Stimulated activated CD4-positive, alpha-beta T cell treated with anti-CD3 and anti-CD28 coated beads, Interleukin-4, amount 100 ng/mL, for 24 hours (primary cell): ENCODE measurements around the gene ANO10.
"Not testable (repeated sequence)": the region's sequence is repeated elsewhere in the genome, so short reads cannot be mapped to it uniquely, and the experiment has no call there.

Source experiments
- DNase-seq: peaks from one replicate; pipeline ENCODE4 v3.0.0-alpha.2; 2020

ANO10 gene

DNA sequence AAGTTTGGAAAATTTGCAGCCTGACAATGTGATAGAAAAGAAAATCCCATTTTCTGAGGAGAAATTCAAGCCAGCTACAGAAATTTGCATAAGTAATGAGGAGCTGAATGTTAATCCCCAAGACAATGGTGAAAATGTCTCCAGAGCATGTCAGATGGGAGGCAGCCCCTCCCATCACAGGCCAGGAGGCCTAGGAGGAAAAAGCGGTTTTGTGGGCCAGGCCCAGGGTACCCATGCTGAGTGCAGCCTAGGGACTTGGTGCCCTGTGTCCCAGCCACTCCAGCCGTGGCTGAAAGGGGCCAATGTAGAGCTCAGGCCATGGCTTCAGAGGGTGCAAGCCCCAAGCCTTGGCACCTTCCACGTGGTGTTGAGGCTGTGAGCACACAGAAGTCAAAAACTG lies 159.2 kb downstream of the ANO10 start:
- DNase-seq = not testable (repeated sequence)

DNA sequence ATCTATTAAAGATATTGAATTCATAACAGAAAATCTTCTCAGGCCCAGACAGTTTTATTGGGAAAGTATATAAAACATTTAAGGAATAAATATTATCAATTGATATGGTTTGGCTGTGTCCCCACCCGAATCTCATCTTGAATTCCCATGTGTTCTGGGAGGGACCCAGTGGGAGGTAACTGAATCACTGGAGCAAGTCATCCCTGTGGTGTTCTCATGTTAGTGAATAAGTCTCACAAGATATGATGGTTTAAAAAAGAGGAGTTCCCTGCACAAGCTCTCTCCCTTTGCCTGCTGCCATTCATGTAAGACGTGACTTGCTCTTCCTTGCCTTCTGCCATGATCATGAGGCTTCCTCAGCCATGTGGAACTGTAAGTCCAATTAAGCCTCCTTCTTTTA lies 160.5 kb downstream of the ANO10 start:
- no peak for DNase-seq

DNA sequence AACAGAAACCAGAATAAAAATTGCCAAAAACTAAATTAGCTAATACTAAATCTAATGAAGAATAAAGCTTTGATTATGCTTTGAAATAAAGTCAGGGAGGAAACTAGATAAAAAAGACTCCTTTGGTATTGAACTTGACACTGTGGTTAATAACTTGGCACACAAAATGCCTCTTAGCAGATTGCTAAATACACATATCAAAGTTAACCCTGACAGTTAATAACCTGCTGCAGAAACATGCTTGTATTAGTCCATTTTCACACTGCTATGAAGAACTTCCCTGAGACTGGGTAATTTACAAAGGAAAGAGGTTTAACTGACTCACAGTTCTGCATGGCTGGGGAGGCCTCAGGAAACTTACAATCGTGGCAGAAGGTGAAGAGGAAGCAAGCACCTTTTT lies 164.8 kb downstream of the ANO10 start:
- DNase-seq = not testable (repeated sequence)

DNA sequence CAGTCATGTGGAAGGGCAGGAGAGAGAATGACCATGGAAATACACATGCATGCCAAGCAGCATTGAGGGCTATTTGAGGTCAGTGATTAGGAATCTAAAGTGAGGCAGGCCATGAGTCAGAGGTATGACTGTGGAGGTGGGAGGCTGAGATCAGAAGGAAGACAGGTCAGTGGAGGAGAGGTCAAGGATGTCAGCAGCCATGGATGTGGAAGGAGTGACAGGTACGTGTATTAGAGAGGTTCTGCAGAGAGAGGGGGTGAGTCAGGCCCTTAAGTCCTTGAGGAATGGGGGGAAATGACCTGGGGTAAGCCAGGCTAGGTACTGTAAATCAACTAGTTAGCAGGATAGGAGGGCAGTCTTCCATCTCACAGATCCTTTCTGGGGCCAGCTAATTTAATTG lies 166.6 kb downstream of the ANO10 start:
- no peak for DNase-seq

DNA sequence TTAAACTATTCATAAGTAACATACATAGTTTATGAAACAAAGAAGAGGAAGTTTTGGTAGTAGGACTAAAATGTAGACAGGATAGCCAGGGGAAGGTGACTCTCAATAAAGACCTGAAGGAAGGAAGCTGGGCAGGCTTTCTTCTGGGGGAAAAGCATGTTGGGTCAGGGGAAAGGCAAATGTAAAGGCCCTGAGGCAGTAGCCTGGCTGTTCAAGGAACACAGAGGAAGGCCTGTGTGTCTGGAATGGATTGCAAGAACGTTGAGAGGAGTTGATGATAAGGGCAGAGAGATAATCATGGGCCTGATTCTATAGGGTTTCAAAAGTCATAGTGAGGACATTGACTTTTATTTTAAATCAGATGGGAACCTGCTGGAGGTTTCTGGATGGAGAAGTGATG lies 167.8 kb downstream of the ANO10 start:
- no peak for DNase-seq

DNA sequence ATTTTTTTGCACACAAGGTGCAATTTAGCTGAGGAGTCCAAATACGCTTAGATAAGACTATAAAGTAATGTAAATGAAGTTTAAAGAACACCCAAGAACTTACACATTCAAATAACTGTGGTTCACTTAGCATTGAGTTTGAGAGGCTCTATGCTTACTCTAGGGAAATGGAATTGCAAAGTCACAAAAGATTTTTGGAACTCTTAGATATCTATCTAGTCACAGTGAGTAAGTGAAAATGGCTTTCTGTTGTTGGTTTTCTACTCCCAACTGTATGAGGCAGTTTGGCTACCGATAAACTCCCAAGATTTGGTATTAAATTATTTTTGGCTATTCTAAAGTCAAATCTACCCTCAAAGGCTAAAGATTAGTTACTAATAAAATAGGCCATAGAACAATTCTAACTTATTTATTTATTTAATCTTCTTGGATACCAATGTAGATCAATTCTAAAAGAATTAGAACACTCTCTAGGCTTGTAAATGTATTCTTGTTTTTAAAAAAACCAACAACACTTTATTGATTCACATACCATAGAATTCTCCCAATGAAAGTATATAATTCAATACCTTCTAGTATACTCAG lies 170.0 kb downstream of the ANO10 start:
- no peak for DNase-seq

DNA sequence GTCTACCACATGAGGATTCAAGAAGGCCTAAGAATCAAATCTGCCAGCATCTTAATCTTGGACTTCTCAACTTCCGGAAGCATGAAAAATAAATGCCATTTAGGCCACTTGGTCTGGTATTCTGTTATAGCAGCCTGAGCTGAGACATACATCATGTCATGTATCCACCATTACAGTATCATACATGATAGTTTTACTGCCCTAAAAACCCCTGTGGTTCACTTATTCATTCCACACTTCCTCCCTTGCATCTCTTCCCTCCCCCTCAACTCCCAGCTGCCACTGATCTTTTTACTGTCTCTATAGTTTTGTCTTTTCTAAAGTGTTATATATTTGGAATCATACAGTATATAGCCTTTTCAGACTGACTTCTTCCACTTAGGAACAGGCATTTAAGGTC lies 173.7 kb downstream of the ANO10 start:
- DNase-seq = no peak

DNA sequence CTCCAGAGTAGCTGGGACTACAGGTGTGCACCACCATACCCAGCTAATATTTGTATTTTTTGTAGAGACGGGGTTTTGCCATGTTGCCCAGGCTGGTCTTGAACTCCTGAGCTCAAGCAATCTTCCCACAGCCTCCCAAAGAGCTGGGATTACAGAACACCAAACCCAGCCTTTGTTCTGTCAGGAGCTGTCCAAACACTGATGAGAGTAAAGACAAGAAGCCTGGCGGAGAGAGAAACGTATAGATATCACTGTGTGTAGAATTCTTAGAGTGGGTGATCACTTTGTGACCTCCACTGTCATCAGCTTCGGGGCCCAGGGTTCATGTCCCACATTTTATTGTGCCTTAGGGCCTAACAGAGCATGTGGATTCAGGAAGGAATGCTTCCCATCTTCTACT lies 176.0 kb downstream of the ANO10 start:
- no peak for DNase-seq

DNA sequence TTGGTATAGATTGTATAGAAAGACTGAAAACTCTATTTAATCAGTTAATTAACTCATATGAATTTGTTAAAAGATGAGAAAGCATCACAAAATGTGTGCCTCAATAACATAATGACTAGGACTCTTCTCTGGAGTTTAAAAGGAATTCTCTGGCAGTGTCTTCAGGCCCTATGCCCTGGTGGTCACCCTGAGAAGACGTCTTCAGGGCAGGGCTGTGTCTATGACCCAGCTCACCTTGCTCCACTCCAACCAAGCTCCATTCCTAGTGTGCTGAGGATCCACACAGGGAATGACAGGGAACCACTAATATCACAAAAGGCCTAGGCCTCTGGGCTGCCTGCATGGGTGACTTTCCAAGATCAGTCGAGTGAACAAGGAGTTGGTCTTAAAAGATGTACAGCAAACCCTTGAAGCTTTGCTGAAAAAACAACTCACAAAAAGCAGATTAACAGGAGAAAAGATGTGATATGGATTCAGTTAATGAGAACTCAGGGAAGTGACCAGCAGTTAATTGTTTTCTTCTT lies 178.9 kb downstream of the ANO10 start:
- DNase-seq = no peak

DNA sequence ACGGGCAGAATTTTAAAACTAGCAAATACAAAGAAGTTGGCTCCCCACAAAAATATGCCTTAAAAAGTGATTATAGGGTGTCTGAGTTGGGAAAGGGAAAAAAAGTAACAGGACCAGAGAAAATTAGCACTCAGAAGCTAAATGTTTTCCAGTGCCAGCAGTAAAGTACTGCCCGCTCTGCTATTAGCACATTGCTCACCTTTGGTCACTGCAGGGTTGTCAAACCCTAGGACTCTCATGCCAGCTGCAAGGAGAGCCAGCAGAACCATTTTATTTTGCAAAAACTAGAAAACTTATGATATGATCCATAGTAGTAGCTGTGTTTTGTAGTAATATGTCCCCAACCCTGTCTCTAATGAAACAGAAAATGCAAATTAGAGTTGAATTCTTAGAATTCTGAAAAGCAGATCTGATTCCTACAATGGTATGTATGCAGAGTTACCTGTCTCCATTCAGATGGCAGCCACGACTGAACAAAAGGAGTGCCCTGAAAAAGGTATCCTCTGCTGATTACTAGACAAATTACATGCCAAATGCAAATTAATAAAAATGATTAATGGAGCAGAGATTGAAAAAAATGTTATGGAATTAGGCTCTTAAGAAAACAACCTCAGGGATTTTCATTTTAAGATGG lies 185.2 kb downstream of the ANO10 start:
- no peak for DNase-seq

DNA sequence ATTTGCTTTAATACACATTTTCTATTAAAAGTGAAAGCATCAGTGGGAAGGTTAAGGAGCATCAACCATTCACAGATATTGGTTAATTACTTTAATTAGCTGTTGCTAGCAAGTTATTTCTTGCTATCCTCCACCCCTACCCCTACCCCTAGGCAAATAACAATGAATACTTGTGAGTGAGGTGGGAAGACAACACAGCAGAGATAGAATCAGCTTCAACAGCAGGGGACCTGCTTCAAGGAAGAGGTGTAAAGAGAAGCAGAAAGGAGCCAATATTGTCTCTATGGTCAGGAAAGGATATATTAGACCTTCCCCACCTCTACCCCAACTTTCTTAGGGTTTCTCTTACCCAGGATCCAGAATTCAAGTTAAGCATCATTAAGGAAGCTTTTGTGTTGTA lies 186.1 kb downstream of the ANO10 start:
- no peak for DNase-seq

DNA sequence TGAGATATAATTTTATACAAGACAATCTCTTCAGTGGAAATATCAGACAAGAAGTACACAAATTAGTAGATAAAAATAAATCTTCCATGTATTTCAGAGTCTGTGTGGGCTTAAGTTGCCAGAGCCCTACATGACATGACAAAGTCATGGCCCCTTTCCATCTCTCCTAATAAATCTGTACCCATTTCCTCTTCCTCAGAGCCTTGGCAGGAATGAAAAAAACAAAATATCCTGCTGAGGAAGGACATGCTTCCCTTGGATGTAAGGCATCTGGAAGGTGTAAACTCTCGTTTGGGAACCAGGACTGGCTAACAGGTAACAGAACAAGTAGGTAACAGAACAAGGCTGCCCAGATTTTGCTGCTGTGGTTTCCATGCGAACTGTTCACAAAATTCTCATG lies 187.4 kb downstream of the ANO10 start:
- no peak for DNase-seq

DNA sequence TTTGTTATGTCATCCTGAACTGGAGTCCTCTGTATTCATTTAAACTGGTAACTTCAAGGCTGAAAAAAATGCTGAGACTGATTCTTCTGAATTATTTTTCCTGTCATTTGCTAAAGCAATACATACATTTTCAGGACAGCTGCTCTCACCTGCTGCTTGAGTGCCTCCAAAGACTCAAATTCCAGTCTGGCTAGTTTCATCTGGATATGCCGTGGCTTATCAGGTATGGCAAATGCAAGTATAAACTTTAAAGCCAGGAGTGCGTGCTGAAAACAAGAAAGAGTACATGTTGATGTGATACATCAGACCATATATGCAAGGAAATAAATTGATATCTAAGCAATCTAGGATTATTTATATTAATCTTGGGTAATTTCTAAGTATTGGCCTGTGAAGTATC lies 189.3 kb downstream of the ANO10 start:
- DNase-seq = no peak

DNA sequence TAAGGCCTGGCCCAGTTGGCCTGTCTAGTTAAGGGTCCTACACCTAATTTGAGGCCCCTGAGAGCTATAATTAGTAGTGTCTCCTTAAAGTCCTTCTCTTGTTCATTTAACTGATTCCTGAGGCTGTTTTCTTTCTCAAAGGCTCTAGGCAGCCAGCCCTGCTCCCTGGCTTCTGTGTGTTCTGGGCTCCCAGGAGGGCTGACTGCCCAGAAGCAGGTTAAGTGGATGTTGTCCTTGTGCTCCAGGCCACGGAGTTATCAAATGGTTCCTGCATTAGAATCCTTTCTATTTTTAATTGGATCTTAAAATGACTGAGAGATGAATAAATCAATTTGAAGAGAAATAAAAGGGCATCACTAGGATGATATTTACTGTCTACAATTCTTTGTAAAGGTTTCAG lies 195.4 kb downstream of the ANO10 start:
- no peak for DNase-seq

DNA sequence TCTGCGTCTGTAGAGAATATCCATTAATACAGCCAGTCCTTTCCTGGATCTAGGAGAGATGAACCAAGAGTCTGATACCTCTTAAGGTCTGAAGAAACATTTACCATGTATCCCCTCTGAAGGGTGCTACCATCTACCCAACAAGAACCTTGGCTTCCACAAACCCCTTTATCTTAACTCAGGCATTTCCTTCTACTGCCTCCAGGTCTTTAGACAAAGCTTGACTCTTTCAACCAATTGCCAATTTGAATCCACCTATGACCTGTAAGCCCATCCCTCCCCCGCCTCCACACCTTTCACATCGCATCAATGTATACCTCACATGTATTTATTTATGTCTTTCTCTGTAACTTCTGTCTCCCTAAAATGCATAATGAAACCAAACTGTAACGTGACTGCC lies 196.0 kb downstream of the ANO10 start:
- no peak for DNase-seq

DNA sequence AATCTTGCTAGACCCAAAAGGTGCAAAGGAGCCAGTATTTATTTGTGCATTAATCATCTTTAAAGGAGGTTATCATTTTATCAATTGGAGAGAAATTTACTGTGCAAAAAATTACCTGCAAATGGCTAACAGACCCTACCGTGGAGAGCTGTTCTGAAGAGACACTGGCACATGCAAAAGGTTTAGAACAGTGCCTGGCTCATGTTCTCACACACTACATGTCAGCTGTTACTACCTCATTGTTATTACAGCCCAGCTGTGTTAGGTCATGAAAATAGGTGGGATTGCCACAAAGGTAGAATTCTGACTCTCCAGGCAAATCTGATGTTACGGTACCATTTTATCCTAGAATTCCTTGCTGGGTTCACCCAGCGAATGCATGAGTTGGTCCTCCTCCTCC lies 198.2 kb downstream of the ANO10 start:
- no peak for DNase-seq

DNA sequence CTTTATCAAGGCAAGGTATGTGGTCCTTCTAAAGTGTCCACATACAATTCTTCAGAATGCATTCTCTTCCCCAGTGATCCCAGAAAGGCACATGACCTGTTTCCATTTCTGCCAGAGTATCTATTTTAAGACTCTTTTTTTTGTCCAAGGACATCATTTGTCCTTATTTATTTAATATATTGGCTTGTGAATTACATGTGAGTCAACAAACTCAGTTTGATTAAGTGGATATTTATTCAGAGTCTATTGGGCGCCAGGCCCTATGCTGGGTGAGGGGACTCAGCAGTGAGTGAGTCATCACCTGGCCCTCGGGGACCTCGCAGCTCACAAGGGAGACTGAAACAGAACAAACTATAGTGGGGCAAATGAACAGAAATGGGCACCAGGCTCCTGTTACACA lies 198.7 kb downstream of the ANO10 start:
- DNase-seq = no peak

DNA sequence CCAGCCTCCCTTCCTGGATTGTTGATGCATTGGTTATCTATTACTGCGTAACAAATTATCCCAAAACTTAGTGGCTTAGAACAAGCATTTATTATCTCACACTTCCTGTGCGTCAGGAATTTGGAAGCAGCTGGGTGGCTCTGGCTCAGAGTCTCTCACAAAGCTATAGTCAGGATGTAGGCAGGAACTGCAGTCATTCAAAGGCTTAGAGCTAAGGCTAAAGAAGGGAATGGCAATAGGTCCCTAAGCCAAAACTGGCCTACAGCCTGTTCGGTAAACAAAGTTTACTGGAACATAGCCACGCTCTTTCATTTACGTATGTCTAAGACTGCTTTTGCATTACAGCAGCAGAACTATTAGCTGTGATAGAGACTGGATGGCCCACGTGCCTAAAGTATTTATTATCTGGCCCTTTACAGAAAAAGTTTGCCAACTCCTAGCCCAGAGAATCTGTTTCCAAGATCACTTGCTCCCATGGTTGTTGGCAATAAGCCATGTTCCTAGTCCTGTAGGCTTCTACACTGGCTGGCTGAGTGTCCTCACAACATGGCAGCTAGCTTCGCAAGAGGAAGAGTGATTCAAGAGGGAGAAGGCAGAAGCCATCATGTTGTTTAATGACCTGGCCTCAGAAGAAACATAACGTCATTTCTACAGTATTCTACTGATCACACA lies 203.1 kb downstream of the ANO10 start:
- no peak for DNase-seq

DNA sequence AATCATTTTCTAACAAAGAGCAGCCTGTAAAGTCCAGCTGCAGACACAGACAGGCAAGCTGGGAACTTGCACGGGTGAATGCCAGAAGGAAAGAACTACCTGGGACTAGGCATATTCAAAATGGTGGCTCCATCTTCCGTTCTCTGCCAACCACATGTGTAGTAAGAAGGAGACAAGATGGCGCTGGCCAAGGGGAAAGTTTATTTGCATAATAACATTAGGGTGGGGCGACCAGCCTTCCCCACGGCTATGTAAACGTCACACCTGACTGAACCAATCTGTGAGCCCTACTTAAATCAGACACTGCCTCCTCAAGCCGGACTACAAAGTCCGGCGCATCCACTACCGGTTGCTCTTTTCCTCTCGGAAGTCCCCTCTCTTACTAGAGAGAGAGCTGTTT lies 204.7 kb downstream of the ANO10 start:
- DNase-seq = no peak

DNA sequence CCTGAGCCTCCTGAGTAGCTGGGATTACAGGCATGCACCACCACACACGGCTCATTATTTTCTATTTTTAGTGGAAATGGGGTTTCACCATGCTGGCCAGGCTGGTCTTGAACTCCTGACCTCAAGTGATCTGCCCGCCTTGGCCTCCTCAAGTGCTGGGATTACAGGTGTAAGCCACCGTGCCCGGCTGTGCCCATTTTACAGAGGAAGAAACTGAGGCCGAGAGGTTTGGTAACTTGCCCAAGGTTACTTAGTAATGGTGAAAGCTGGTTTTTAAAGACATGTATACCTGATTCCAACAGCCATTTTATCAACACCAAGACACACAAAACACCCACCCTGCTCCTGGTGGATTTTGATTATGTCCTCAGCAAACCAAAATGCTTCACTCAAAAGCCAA lies 206.7 kb downstream of the ANO10 start:
- DNase-seq = no peak

DNA sequence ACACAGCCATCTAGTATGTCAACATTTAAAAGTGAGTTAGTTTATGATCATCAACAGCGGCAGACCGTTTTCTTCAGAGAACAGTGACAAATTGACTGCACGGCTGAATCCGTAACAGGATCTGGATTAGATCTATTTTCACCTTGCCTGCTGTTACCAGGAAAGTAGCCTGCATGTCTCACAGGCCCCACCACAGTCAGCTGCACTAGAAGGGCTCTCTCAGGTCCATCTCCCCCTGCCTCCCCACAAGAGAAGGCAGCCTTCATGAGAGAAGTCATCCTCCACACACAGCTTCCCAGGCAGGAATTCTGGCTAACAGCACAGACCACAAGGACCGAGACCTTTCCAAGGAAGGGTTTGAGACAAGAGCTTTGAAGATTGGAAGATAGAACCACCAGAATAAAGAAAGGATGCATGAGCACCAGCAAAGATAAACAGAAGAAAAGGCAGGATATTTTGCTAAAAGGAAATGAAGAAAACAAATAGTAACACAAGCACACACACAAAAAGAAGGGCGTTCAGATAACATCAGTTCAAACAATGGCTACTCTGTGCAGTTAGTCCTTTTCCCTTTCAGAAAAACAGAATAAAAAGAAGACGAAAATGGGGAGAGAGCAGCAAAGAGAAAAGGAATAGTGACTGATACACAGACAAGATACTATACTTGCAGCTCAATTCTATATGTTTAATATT lies 208.0 kb downstream of the ANO10 start:
- DNase-seq = no peak

DNA sequence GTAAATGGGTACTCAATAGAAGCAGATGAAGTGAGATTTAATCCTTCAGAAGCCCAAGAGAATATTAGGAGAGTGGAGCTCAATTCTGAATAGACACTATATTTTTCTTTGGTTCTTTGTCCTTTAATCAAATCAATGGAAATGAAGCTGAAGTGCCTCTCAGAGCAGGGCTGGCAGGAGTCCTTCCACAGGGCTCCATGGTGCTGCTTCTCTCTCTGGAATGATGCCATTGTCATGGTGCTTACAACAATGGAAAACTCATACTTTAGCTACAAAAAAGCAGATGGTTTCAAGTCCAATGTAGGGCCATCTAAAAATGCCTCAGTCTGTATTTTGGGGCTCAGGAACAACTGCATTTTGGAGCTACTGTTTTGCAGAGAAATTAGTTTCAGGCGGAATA lies 210.4 kb downstream of the ANO10 start:
- DNase-seq = no peak

DNA sequence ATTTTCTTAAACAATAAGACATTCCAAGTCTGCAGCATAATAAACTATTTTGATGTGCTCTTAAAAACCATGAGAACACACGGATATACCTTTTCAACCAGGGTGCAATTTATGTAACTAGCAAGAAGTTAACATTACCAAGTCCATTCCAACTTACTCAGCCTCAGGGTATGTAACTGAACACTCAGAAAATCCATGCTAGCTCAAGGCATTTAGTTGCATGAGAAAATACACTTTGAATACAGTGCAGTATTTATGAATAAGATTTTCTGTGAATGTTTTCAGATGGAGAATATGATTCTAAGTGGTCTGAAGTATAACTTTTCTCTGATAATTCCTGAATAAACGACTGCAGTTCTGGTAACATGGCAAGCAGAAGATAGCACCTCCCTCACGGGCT lies 211.2 kb downstream of the ANO10 start:
- DNase-seq = no peak

DNA sequence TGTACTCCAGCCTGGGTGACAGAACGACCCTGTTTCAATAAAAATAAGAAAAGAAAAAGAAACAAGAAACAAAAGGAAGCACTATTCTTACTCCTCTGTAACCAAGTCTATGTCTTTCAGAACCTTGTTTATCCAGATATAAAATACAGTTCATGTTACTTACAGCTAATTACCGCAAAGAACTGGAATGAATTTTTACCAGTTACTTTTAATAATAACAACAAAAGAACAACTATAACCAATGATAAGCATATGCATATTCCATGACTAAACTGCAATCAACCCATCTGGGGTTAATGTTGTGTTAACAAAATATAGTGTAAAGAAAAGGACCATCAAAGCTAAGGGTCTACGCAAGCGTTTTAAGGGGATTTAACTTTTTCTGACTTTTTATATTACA lies 212.3 kb downstream of the ANO10 start:
- DNase-seq = no peak
